H1 (cell line): ENCODE measurements around the gene CPLANE2. TPM values are rescaled to one million over a fixed set of nuclear protein-coding genes. Genes with fewer than 3 reads are reported as not detected.

Experiments used
- CHD1 ChIP-seq: IDR thresholded peaks from 2 replicates; pipeline ENCODE4 v1.6.1; 2012; ENCODE audit warnings: low read depth, low read length, improper control_type of control experiment
- EP300 ChIP-seq, 2 experiments: IDR thresholded peaks; 1 replicate in 1 of 2; 2 replicates in 1 of 2; pipeline ENCODE4 v1.6.1; 2011 to 2012; ENCODE audit warnings: low read depth in 2 of 2, low read length in 2 of 2, mild to moderate bottlenecking in 2 of 2, borderline replicate concordance in 1 of 2, inconsistent platforms in 1 of 2, moderate library complexity in 1 of 2
- HDAC6 ChIP-seq: IDR thresholded peaks from one replicate; pipeline ENCODE4 v1.7.1; 2012; ENCODE audit warnings: low read depth, mild to moderate bottlenecking, inconsistent platforms, low read length, moderate library complexity
- POLR2AphosphoS5 ChIP-seq: IDR thresholded peaks from 2 replicates; pipeline ENCODE4 v1.6.1; 2011; ENCODE audit warnings: low read depth, low read length
- RXRA ChIP-seq: IDR thresholded peaks from 2 replicates; pipeline ENCODE4 v1.6.1; 2011; ENCODE audit warnings: low read depth, mild to moderate bottlenecking, low read length, moderate library complexity; ENCODE audit not compliant: insufficient read depth
- SIRT6 ChIP-seq: IDR thresholded peaks from one replicate; pipeline ENCODE4 v1.7.1; 2012; ENCODE audit warnings: low read length, inconsistent platforms
- SUZ12 ChIP-seq: fragments of 200-600 bp; sonication (generic); IDR thresholded peaks from 2 replicates; pipeline ENCODE4 v1.6.1; 2012; ENCODE audit warnings: mild to moderate bottlenecking, inconsistent platforms, low read length, moderate library complexity, mixed read lengths
- polyA plus RNA-seq, 7 experiments: library from polyadenylated mRNA; depleted of rRNA in 3 of 7; stranded (reverse) in 5 of 7; unstranded in 2 of 7; fragments of >200 nt in 5 of 7; fragments of 200-250 nt in 2 of 7; gene quantifications; 1 replicate in 5 of 7; 2 replicates in 1 of 7; 4 replicates in 1 of 7; pipeline versions ENCODE4 v1.2.1 to v1.2.3, GENCODE V29; 2011 to 2013; ENCODE audit warnings: missing spikeins in 2 of 7, mixed read lengths in 2 of 7
- total RNA-seq: library from RNA; stranded (reverse); fragmentation: NEBNext Ultra II Directional; extraction: Animal tissue kit (Norgen Biotek cat#: 25700); gene quantifications from 2 replicates; pipeline ENCODE4 v1.2.1, GENCODE V29; 2021

Gene CPLANE2
- total and polyA plus RNA-seq, 2 of the 8 experiments (the other 6 are each of a cell fraction or from before 2014, with no cell fraction given) = 2.3 to 2.5 TPM

GRCh38 chr1:16245476-16246196 is 8.7 kb upstream of the CPLANE2 start (continued):
- TF ChIP-seq SIRT6 = no peak
- TF ChIP-seq SUZ12 = no peak
- no peak for TF ChIP-seq CHD1
- TF ChIP-seq RXRA = no peak
- TF ChIP-seq HDAC6 = no peak
- no peak for TF ChIP-seq EP300 (IDR thresholded peaks at IDR 0.05; ENCODE audit: borderline replicate concordance in 1 of 2, low read depth in 2 of 2, low read length in 2 of 2)
- no peak for TF ChIP-seq POLR2AphosphoS5
